ENCODE data around the gene STAT6. TPM values are rescaled to one million over a fixed set of nuclear protein-coding genes. Genes with fewer than 3 reads are reported as not detected.
"Not testable (repeated sequence)": the region's sequence is repeated elsewhere in the genome, so short reads cannot be mapped to it uniquely, and the experiment has no call there.

The STAT6 gene
- polyA plus RNA-seq, 6 donors from 2014 or later = 88.2 to 172 (median 159) TPM

- H3K36me3 Mint-ChIP-seq = peaks cover 0 to 9% of the 10 kb centered on the region in 2 donors
- peak; percentile 43 to 48 for ATAC-seq (ENCODE audit: low read depth in 2 of 2)
- H3K27me3 Mint-ChIP-seq = peaks cover 20 to 43% (median 38%) of the 10 kb centered on the region in 3 donors
Observed at GRCh38 chr12:57127726-57128518, 16.8 kb upstream of the STAT6 start, which contains the start of gene LRP1. Gene LRP1, plus strand, starts transcription at chr12:57128483. Its CDS starts 482 bp downstream, at chr12:57128965.

GRCh38 chr12:57127101-57127725, 16.1 kb upstream of the STAT6 start:
- ATAC-seq (ENCODE audit: low read depth in 2 of 2) = peak; percentile 42 to 61
- Mint-ChIP-seq H3K4me1 (peaks cover 12 to 17% (median 16%) of the 10 kb centered on the region in 3 donors), H3K27ac (peak overlapping the region in 1 of 6 donors; percentile 59), H3K27me3 (peaks cover 15 to 36% (median 31%) of the 10 kb centered on the region in 3 donors), H3K36me3 (peaks cover 0 to 9% of the 10 kb centered on the region in 2 donors), H3K9me3 (peaks cover 0 to 2% (median 0%) of the 10 kb centered on the region in 7 donors), H3K4me3 (peak overlapping the region; percentile 89 to 94 (median 90))
- peak; percentile 40 for DNase-seq

More at GRCh38 chr12:57127726-57128518, 16.8 kb upstream of the STAT6 start, which contains the start of gene LRP1:
- peak within 1 kb of the TSS in 2 of 6 donors; percentile 39 to 61 for H3K27ac Mint-ChIP-seq
- DNase-seq = peak; percentile 57
- peaks cover 12 to 17% (median 16%) of the 10 kb centered on the region in 3 donors for H3K4me1 Mint-ChIP-seq
- peak within 1 kb of the TSS; percentile 89 to 94 (median 90) for H3K4me3 Mint-ChIP-seq
- H3K9me3 Mint-ChIP-seq = peaks cover 0 to 2% (median 0%) of the 10 kb centered on the region in 7 donors

- H3K27ac Mint-ChIP-seq = peak overlapping the region in 1 of 6 donors; percentile 59
- peaks cover 0 to 9% of the 10 kb centered on the region in 2 donors for H3K36me3 Mint-ChIP-seq
- H3K4me3 Mint-ChIP-seq = peak overlapping the region in 4 of 8 donors; percentile 28 to 91 (median 90)
- H3K9me3 Mint-ChIP-seq = peaks cover 0 to 2% (median 0%) of the 10 kb centered on the region in 7 donors
- H3K4me1 Mint-ChIP-seq = peaks cover 12 to 16% (median 14%) of the 10 kb centered on the region in 3 donors
- DNase-seq (no peak), ATAC-seq (ENCODE audit: low read depth in 2 of 2) (no peak)
- peaks cover 15 to 32% (median 25%) of the 10 kb centered on the region in 3 donors for H3K27me3 Mint-ChIP-seq
Observed at GRCh38 chr12:57126561-57126960, 15.4 kb upstream of the STAT6 start.

- Mint-ChIP-seq H3K4me1 (peaks cover 12 to 16% (median 14%) of the 10 kb centered on the region in 3 donors), H3K27ac (no peak overlapping the region), H3K9me3 (peaks cover 0 to 2% (median 0%) of the 10 kb centered on the region in 7 donors), H3K27me3 (peaks cover 13 to 28% (median 20%) of the 10 kb centered on the region in 3 donors), H3K4me3 (peak overlapping the region in 2 of 8 donors; percentile 89 to 91), H3K36me3 (peaks cover 0 to 9% of the 10 kb centered on the region in 2 donors)
- ATAC-seq (ENCODE audit: low read depth in 2 of 2) (no peak), DNase-seq (no peak)
Observed at GRCh38 chr12:57126061-57126460, 14.9 kb upstream of the STAT6 start.

GRCh38 chr12:57124261-57124877, 13.2 kb upstream of the STAT6 start:
- ATAC-seq (ENCODE audit: low read depth in 2 of 2) (peak; percentile 66 to 71), DNase-seq (peak; percentile 72)
- peaks cover 0 to 17% (median 5%) of the 10 kb centered on the region in 3 donors for H3K27me3 Mint-ChIP-seq
- H3K4me3 Mint-ChIP-seq = peak overlapping the region in 1 of 8 donors; percentile 15
- H3K9me3 Mint-ChIP-seq = peaks cover 0 to 2% (median 0%) of the 10 kb centered on the region in 7 donors
- H3K36me3 Mint-ChIP-seq = peaks cover 0 to 9% of the 10 kb centered on the region in 2 donors
- H3K27ac Mint-ChIP-seq = no peak overlapping the region
- peaks cover 13 to 14% (median 13%) of the 10 kb centered on the region in 3 donors for H3K4me1 Mint-ChIP-seq

DNA sequence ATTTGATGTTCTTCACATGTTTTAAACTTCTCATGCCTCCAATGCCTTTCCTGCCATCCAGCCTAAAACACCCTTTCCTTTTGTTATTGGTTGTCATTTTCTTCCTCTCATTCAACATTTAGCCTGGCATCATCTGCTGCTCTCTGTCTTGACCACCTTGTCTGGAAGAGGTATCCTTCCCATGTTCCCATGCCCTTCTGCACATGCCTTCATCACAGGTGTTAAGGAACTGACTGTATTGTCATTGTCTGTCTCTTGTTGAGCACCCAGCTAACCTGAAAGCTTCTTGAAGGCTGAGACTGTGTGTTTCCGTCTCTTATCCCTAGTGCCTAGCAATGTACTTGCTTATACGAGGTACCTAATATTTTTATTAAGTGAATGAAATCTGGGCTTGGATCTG, 12.7 kb upstream of the STAT6 start:
- H3K9me3 Mint-ChIP-seq = peaks cover 0 to 2% (median 0%) of the 10 kb centered on the region in 7 donors
- peaks cover 19% of the 10 kb centered on the region in 3 donors for H3K4me1 Mint-ChIP-seq
- peaks cover 0 to 9% of the 10 kb centered on the region in 2 donors for H3K36me3 Mint-ChIP-seq
- ATAC-seq (ENCODE audit: low read depth in 2 of 2) = no peak
- H3K27me3 Mint-ChIP-seq = peaks cover 0 to 17% (median 5%) of the 10 kb centered on the region in 3 donors
- no peak overlapping the region for H3K4me3 Mint-ChIP-seq
- no peak overlapping the region for H3K27ac Mint-ChIP-seq
- DNase-seq = no peak

DNA sequence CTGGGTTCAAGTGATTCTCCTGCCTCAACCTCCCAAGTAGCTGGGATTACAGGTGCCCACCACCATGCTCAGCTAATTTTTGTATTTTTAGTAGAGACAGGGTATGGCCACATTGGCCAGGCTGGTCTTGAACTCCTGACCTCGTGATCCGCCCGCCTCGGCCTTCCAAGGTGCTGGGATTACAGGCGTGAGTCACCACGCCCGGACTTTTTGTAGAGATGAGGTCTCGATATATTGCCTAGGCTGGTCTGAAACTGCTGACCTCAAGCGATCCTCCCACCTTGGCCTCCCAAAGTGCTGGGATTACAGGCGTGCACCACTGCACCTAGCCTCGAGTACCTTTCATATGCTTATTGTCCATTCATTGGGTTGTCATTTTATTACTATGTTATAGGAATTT, 9.6 kb upstream of the STAT6 start:
- not testable (repeated sequence) for DNase-seq; H3K27ac Mint-ChIP-seq; H3K36me3 Mint-ChIP-seq; ATAC-seq (ENCODE audit: low read depth in 2 of 2); H3K9me3 Mint-ChIP-seq; H3K4me3 Mint-ChIP-seq
- Mint-ChIP-seq H3K27me3 (peaks cover 0 to 23% (median 5%) of the 10 kb centered on the region in 3 donors), H3K4me1 (peaks cover 16 to 19% (median 17%) of the 10 kb centered on the region in 3 donors)

GRCh38 chr12:57119294-57120085, 8.3 kb upstream of the STAT6 start:
- Mint-ChIP-seq H3K4me3 (peak overlapping the region in 3 of 8 donors; percentile 47 to 56 (median 54)), H3K27me3 (peaks cover 0 to 14% (median 5%) of the 10 kb centered on the region in 3 donors), H3K9me3 (peaks cover 0 to 2% (median 0%) of the 10 kb centered on the region in 7 donors), H3K27ac (peak overlapping the region in 3 of 6 donors; percentile 51 to 84 (median 75)), H3K4me1 (peaks cover 16 to 19% (median 17%) of the 10 kb centered on the region in 3 donors), H3K36me3 (peaks cover 0 to 8% of the 10 kb centered on the region in 2 donors)
- ATAC-seq (ENCODE audit: low read depth in 2 of 2) (no peak), DNase-seq (no peak)

DNA sequence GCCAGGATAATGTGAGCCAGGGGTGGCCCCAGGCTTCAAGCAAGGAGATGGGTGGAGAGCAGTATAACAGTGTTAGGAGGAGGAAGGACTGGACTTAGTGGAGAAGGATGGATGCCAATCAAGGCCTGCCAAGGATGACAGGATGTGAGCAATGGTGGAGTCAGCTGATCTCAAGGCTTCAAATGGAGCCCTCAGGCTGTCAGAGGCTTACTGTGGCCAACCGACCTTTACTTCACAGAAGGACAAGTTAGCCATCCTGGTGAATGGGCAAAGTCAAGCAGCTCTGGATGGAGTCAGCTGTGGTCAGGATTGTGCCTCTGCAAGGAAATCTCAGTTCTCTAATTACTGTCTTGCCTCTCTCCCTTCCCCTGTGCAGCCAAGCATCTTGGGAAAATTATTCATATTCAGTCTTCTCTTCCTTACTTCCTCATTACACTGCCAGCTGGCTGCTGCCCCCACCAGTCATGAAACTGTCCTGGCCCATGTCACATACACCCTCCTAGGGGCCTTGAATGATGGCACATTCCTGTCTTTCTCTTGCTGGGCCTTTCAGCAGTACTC, 7.6 kb upstream of the STAT6 start:
- peak overlapping the region in 1 of 6 donors; percentile 84 for H3K27ac Mint-ChIP-seq
- H3K4me1 Mint-ChIP-seq = peaks cover 11 to 14% (median 13%) of the 10 kb centered on the region in 3 donors
- peaks cover 0 to 7% (median 0%) of the 10 kb centered on the region in 3 donors for H3K27me3 Mint-ChIP-seq
- peak; percentile 84 to 88 for ATAC-seq (ENCODE audit: low read depth in 2 of 2)
- peaks cover 0 to 2% (median 0%) of the 10 kb centered on the region in 7 donors for H3K9me3 Mint-ChIP-seq
- peaks cover 0 to under 1% of the 10 kb centered on the region in 2 donors for H3K36me3 Mint-ChIP-seq
- DNase-seq = peak; percentile 31
- peak overlapping the region in 2 of 8 donors; percentile 10 to 56 for H3K4me3 Mint-ChIP-seq

- no peak overlapping the region for H3K27ac Mint-ChIP-seq
- no peak for ATAC-seq (ENCODE audit: low read depth in 2 of 2)
Observed at GRCh38 chr12:57116580-57117281, 5.6 kb upstream of the STAT6 start.

GRCh38 chr12:57112492-57113294, 1.5 kb upstream of the STAT6 start:
- H3K27me3 Mint-ChIP-seq = peaks cover 0 to 6% (median 0%) of the 10 kb centered on the region in 3 donors
- DNase-seq = no peak
- no peak for ATAC-seq (ENCODE audit: low read depth in 2 of 2)
- H3K4me3 Mint-ChIP-seq = peak overlapping the region; percentile 93 to 100 (median 97)
- no peaks in the 10 kb centered on the region for H3K9me3 Mint-ChIP-seq
- H3K36me3 Mint-ChIP-seq = peaks cover 0 to 13% of the 10 kb centered on the region in 2 donors
- H3K27ac Mint-ChIP-seq = peak overlapping the region; percentile 98 to 100 (median 100)
- peaks cover 38 to 46% (median 45%) of the 10 kb centered on the region in 3 donors for H3K4me1 Mint-ChIP-seq

More at GRCh38 chr12:57116580-57117281, 5.6 kb upstream of the STAT6 start:
- H3K4me3 Mint-ChIP-seq = peak overlapping the region in 1 of 8 donors; percentile 22
- peaks cover 23 to 28% (median 27%) of the 10 kb centered on the region in 3 donors for H3K4me1 Mint-ChIP-seq
- H3K9me3 Mint-ChIP-seq = no peaks in the 10 kb centered on the region
- H3K27me3 Mint-ChIP-seq = peaks cover 0 to 6% (median 0%) of the 10 kb centered on the region in 3 donors
- no peak for DNase-seq
- no peaks in the 10 kb centered on the region for H3K36me3 Mint-ChIP-seq
